Keratinocyte (primary cell): Measurements from ENCODE around the gene CNTNAP2.

Experiments used
- CTCF ChIP-seq, 3 experiments: IDR thresholded peaks in 1 of 3; conservative IDR thresholded peaks in 1 of 3; optimal IDR thresholded peaks in 1 of 3; 2 replicates in 2 of 3; 3 replicates in 1 of 3; pipeline versions ENCODE3 to v1.5.1; 2011; ENCODE audit warnings: low read length in 3 of 3, mild to moderate bottlenecking in 3 of 3, moderate library complexity in 2 of 3, control low read depth in 1 of 3, inconsistent platforms in 1 of 3; ENCODE audit not compliant: insufficient read depth in 2 of 3; ENCODE audit errors: extremely low read depth in 1 of 3
- EZH2 ChIP-seq: IDR thresholded peaks from one replicate; pipeline ENCODE4 v1.6.1; 2012; ENCODE audit warnings: inconsistent platforms, mild to moderate bottlenecking, low read length, moderate library complexity

- TF ChIP-seq CTCF (optimal IDR thresholded peaks at IDR 0.05 in 1 of 3, IDR thresholded peaks at IDR 0.05 in 1 of 3, conservative IDR thresholded peaks at IDR 0.05 in 1 of 3; ENCODE audit: extremely low read depth in 1 of 3, insufficient read depth in 2 of 3, low read length in 3 of 3) (no peak), EZH2 (no peak)
These were observed 1145.1 kb downstream of the CNTNAP2 start for GRCh38 chr7:147261693-147262092.
